Measurements from ENCODE around the gene ENSA. TPM values are rescaled to one million over a fixed set of nuclear protein-coding genes. Genes with fewer than 3 reads are reported as not detected.
"Not testable (repeated sequence)": the region's sequence is repeated elsewhere in the genome, so short reads cannot be mapped to it uniquely, and the experiment has no call there.

ENSA gene
- polyA plus RNA-seq, 3 donors = 30.6 to 40.3 (median 38.5) TPM

DNA sequence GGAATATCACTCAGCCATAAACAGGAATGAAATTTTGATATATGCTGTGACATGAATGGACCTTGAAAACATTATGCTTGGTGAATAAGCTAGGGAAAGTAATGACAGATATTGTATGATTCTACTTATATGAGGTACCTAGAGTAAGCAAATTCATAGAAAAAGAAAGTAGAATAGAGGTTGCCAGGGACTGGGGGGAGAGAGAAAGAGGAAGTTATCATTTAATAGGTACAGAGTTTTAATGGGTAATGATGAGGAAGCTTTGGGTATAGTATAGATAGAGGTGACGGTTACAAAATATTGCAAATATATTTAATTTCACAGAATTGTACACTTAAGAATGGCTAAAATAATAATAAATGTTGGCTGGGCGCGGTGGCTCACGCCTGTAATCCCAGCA is 31.2 kb upstream of the ENSA start:
- Histone ChIP-seq H3K4me3 (replicated peaks in 1 of 3; ENCODE audit: low read depth in 2 of 3, low read length in 3 of 3) (no peak overlapping the region), H4K20me1 (ENCODE audit: insufficient read depth, low read length) (no peaks in the 10 kb centered on the region), H3K79me2 (ENCODE audit: insufficient read depth, low read length) (no peaks in the 10 kb centered on the region), H3K4me2 (replicated peaks; ENCODE audit: extremely low read depth, low read length, poor library complexity, severe bottlenecking) (no peak overlapping the region), H2AFZ (ENCODE audit: insufficient read depth, low read depth, low read length, poor library complexity, severe bottlenecking) (no peak overlapping the region), H3K9ac (ENCODE audit: insufficient read depth, low read length, poor library complexity, severe bottlenecking) (no peak overlapping the region), H3K27ac (ENCODE audit: low read depth in 1 of 2, low read length in 2 of 2) (no peak overlapping the region), H3K27me3 (ENCODE audit: control insufficient read depth in 2 of 2, insufficient read depth in 2 of 2, low read length in 2 of 2) (no peaks in the 10 kb centered on the region), H3K36me3 (replicated peaks in 1 of 2; ENCODE audit: control insufficient read depth in 1 of 2, insufficient read depth in 2 of 2, low read length in 2 of 2) (peaks cover 12 to 28% of the 10 kb centered on the region in 2 donors), H3K4me1 (ENCODE audit: control insufficient read depth in 1 of 2, insufficient read depth in 2 of 2, low read length in 2 of 2) (no peaks in the 10 kb centered on the region), H3K9me3 (replicated peaks in 1 of 2; ENCODE audit: control insufficient read depth in 1 of 2, insufficient read depth in 1 of 2, low read length in 2 of 2) (no peaks in the 10 kb centered on the region)
- no peaks in the 10 kb centered on the region for H3K27me3 Mint-ChIP-seq (ENCODE audit: low read depth in 3 of 3)
- H3K27ac Mint-ChIP-seq = peak overlapping the region in 1 of 7 donors; percentile 62
- H3K36me3 Mint-ChIP-seq = peaks cover 35 to 38% of the 10 kb centered on the region in 2 donors
- 100% methylated on average over 3 of the region's 4 CpGs for WGBS (ENCODE audit: insufficient coverage)
- H3K4me1 Mint-ChIP-seq = peaks cover 4% of the 10 kb centered on the region
- intact Hi-C loops (cut with micrococcal nuclease) = no loop called here
- no peak for DNase-seq
- TF ChIP-seq, protein P1, sequence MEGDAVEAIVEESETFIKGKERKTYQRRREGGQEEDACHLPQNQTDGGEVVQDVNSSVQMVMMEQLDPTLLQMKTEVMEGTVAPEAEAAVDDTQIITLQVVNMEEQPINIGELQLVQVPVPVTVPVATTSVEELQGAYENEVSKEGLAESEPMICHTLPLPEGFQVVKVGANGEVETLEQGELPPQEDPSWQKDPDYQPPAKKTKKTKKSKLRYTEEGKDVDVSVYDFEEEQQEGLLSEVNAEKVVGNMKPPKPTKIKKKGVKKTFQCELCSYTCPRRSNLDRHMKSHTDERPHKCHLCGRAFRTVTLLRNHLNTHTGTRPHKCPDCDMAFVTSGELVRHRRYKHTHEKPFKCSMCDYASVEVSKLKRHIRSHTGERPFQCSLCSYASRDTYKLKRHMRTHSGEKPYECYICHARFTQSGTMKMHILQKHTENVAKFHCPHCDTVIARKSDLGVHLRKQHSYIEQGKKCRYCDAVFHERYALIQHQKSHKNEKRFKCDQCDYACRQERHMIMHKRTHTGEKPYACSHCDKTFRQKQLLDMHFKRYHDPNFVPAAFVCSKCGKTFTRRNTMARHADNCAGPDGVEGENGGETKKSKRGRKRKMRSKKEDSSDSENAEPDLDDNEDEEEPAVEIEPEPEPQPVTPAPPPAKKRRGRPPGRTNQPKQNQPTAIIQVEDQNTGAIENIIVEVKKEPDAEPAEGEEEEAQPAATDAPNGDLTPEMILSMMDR (IDR thresholded peaks at IDR 0.05) = no peak
- H3K9me3 Mint-ChIP-seq = peaks cover 0 to 2% (median 0%) of the 10 kb centered on the region in 7 donors
- no peak overlapping the region for H3K4me3 Mint-ChIP-seq

DNA sequence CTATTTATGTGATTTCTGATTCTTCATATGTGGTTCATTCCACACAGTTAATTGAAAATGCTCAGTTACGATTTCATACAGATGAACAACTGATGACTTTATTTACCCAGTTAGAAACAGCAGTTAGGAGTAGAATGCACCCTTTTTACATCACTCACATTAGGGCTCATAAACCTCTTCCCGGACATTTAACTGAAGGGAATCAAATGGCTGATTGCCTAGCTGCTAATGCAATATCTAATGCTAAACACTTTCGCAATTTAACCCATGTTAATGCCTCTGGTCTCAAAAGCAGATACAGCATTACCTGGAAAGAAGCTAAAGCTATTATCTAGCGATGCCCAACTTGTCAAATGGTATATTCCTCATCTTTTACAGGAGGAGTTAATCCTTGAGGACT is 27.7 kb upstream of the ENSA start:
- H3K36me3 ChIP-seq (replicated peaks in 1 of 2; ENCODE audit: control insufficient read depth in 1 of 2, insufficient read depth in 2 of 2, low read length in 2 of 2) = peaks cover 12 to 21% of the 10 kb centered on the region in 2 donors
- intact Hi-C loops (cut with micrococcal nuclease); H3K4me1 ChIP-seq (ENCODE audit: control insufficient read depth in 1 of 2, insufficient read depth in 2 of 2, low read length in 2 of 2); H3K4me2 ChIP-seq (replicated peaks; ENCODE audit: extremely low read depth, low read length, poor library complexity, severe bottlenecking); H3K27ac ChIP-seq (ENCODE audit: low read depth in 1 of 2, low read length in 2 of 2); H3K79me2 ChIP-seq (ENCODE audit: insufficient read depth, low read length); H3K9me3 ChIP-seq (replicated peaks in 1 of 2; ENCODE audit: control insufficient read depth in 1 of 2, insufficient read depth in 1 of 2, low read length in 2 of 2); H3K27ac Mint-ChIP-seq; H3K4me3 ChIP-seq (replicated peaks in 1 of 3; ENCODE audit: low read depth in 2 of 3, low read length in 3 of 3); H3K9ac ChIP-seq (ENCODE audit: insufficient read depth, low read length, poor library complexity, severe bottlenecking); H3K9me3 Mint-ChIP-seq; H3K27me3 ChIP-seq (ENCODE audit: control insufficient read depth in 2 of 2, insufficient read depth in 2 of 2, low read length in 2 of 2); H2AFZ ChIP-seq (ENCODE audit: insufficient read depth, low read depth, low read length, poor library complexity, severe bottlenecking); DNase-seq; H3K27me3 Mint-ChIP-seq (ENCODE audit: low read depth in 3 of 3); H3K4me1 Mint-ChIP-seq; H3K4me3 Mint-ChIP-seq; H4K20me1 ChIP-seq (ENCODE audit: insufficient read depth, low read length): not testable (repeated sequence)
- peaks cover 32 to 40% of the 10 kb centered on the region in 2 donors for H3K36me3 Mint-ChIP-seq
- WGBS (ENCODE audit: insufficient coverage) = 96% methylated on average over 3 of the region's 4 CpGs

DNA sequence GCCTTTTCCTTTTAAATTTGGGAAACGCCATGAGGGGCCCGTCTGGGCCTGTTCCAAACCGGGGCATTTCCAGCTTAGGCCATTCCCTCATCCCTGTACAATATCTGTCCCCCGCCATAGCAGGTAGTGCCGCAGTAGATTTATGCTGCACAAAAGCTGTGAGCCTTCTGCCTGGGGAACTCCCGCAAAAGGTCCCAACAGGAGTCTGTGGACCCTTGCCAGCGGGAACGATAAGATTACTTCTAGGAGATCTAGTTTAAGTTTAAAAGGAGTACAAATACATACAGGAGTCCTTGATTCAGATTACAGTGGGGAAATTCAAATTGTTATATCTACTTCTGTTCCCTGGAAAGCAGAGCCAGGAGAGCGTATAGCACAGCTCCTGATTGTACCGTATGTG is 25.2 kb upstream of the ENSA start:
- H3K27me3 Mint-ChIP-seq (ENCODE audit: low read depth in 3 of 3); H3K4me1 ChIP-seq (ENCODE audit: control insufficient read depth in 1 of 2, insufficient read depth in 2 of 2, low read length in 2 of 2); H3K4me2 ChIP-seq (replicated peaks; ENCODE audit: extremely low read depth, low read length, poor library complexity, severe bottlenecking); H3K4me3 ChIP-seq (replicated peaks in 1 of 3; ENCODE audit: low read depth in 2 of 3, low read length in 3 of 3); H3K9ac ChIP-seq (ENCODE audit: insufficient read depth, low read length, poor library complexity, severe bottlenecking); H3K4me3 Mint-ChIP-seq; H3K79me2 ChIP-seq (ENCODE audit: insufficient read depth, low read length); H3K9me3 ChIP-seq (replicated peaks in 1 of 2; ENCODE audit: control insufficient read depth in 1 of 2, insufficient read depth in 1 of 2, low read length in 2 of 2); H3K4me1 Mint-ChIP-seq; H3K27ac ChIP-seq (ENCODE audit: low read depth in 1 of 2, low read length in 2 of 2); H3K27me3 ChIP-seq (ENCODE audit: control insufficient read depth in 2 of 2, insufficient read depth in 2 of 2, low read length in 2 of 2); H2AFZ ChIP-seq (ENCODE audit: insufficient read depth, low read depth, low read length, poor library complexity, severe bottlenecking); H3K9me3 Mint-ChIP-seq; H4K20me1 ChIP-seq (ENCODE audit: insufficient read depth, low read length); intact Hi-C loops (cut with micrococcal nuclease); DNase-seq: not testable (repeated sequence)
- Mint-ChIP-seq H3K27ac (peak overlapping the region in 1 of 7 donors; percentile 10), H3K36me3 (peaks cover 23 to 38% of the 10 kb centered on the region in 2 donors)
- WGBS (ENCODE audit: insufficient coverage) = 87% methylated on average over 3 of the region's 10 CpGs
- peaks cover 9 to 11% of the 10 kb centered on the region in 2 donors for H3K36me3 ChIP-seq (replicated peaks in 1 of 2; ENCODE audit: control insufficient read depth in 1 of 2, insufficient read depth in 2 of 2, low read length in 2 of 2)
